ENCODE data around the gene IFNL1. TPM values are rescaled to one million over a fixed set of nuclear protein-coding genes. Genes with fewer than 3 reads are reported as not detected.

IFNL1 gene
- not detected for total RNA-seq

DNA sequence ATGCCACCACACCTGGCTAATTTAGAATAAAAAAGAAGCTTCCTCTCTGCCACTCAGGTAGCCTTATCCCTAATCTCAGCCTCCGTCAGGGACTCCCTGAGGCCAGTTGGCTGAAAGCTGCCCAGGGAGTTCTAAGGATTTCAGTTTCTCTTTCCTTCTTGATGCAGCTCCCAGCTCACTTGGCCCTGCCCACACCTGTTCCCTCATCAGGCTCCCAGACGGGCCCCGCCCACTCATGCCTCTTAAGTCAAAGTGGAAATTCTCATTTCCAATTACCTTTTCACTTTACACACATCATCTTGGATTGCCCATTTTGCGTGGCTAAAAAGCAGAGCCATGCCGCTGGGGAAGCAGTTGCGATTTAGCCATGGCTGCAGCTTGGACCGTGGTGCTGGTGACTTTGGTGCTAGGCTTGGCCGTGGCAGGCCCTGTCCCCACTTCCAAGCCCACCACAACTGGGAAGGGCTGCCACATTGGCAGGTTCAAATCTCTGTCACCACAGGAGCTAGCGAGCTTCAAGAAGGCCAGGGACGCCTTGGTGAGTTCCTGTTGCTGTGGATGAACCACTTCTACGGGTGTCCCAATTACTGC lies at the start of gene IFNL1:
IFNL1 (plus strand) TSS at position 353 of the 591 bp plus-strand sequence; CDS start at position 368, 15 bp downstream.
- TF ChIP-seq, protein P1, sequence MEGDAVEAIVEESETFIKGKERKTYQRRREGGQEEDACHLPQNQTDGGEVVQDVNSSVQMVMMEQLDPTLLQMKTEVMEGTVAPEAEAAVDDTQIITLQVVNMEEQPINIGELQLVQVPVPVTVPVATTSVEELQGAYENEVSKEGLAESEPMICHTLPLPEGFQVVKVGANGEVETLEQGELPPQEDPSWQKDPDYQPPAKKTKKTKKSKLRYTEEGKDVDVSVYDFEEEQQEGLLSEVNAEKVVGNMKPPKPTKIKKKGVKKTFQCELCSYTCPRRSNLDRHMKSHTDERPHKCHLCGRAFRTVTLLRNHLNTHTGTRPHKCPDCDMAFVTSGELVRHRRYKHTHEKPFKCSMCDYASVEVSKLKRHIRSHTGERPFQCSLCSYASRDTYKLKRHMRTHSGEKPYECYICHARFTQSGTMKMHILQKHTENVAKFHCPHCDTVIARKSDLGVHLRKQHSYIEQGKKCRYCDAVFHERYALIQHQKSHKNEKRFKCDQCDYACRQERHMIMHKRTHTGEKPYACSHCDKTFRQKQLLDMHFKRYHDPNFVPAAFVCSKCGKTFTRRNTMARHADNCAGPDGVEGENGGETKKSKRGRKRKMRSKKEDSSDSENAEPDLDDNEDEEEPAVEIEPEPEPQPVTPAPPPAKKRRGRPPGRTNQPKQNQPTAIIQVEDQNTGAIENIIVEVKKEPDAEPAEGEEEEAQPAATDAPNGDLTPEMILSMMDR (IDR thresholded peaks at IDR 0.05; ENCODE audit: low read depth) = no peak

DNA sequence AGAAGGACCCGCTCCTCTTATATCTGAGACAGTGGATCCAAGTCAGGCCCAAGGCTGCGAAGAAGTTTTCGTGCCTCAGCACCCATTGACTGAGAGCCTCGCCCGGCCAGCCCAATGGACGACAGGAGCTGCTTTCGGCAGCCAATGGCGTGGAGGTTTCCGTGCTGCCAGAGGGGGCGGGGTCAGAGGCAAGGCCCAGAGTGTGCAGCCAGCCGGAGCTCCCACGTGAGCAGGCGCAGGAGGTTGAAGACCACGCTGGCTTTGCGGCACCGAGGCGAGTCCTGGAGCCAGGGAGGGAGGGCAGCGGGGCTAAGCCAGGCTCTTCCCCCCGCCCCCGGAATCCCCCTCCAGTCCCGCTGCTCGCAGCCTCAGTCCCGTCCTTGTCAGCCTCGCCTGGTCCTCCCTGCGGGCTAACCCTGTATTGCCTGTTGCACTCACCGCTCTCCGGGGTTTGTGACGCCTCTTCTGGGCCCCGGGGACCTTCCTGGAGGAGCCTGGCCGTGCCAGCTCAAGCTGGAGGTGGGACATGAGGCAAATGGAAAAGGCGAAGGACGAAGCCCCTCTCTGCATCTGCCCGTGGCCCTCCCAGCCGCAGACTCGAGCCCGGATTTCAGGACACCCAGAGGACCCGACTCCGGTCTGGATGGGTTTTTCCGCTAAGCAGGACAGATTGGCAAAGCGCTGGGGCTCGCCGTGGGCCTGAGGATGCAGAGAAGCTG lies 49.1 kb upstream of the IFNL1 start:
- TF ChIP-seq, protein P1 (IDR thresholded peaks at IDR 0.05; ENCODE audit: low read depth) = no peak

DNA sequence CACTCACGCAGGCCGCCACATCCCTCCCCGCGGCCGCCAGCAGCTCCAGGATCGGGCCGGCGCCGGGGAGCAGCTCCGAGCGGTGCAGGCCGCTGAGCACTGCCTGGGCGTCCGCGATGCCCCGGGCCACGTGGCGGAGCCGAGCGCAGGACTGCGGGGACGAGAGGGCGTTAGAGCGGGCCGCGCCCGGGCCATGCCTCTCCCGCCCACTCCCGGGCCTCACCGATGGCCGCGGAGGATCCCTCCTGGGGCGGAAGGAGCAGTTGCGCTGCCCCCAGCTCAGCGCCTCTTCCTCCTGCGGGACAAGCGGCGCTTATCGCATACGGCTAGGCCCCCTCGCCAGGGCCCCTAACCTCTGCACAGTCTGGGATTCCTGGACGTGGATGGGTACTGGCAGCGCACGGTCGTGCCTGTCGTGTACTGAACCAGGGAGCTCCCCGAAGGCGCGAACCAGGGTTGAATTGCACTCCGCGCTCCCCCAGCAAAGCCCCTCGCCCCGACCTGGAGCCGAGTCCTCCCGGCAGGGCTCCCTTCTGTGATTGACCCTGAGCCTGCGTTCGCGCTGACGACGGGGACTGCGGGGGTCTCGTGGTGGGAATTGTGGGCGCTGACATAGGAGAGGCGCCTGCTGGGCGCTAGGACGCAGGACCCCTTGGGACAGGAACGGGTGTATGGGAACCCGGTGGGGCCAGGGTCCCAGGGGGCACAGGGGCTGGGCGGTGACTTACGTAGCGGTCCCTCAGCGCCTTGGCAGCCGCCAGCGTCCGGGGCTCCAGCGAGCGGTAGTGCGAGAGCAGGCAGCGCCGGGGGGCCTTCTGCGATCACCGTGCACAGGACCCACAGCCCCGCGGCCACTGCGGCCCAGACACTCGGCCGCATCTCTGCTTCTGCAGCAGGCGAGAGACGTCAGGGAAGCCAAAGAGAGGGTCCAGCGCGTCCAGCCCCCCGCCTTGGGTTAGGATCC lies 48.2 kb upstream of the IFNL1 start:
- TF ChIP-seq, protein P1 (IDR thresholded peaks at IDR 0.05; ENCODE audit: low read depth) = no peak

DNA sequence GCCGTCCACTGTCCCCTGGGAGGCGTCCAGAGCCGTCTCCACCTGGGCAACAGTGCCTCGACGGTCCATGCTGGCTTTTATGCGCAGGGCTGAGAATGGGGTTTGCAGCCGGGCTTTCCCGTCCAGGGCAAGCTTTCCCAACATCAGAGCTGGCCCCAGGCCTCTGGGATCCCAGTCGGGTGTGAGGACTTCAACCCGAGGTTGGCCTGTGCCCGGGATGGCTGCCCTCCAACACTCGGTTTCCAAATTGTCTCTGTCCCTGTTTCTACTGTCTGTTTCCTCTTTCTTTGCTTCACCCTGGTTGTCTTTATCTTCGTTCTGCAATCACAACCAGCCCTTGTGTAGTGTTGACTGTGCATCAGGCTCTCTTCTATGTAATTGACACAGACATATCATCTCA lies 47.4 kb upstream of the IFNL1 start, which contains the start of gene IFNL4:
IFNL4 (minus strand) TSS at position 51 of the 400 bp plus-strand sequence.
- TF ChIP-seq, protein P1 (IDR thresholded peaks at IDR 0.05; ENCODE audit: low read depth) = no peak

DNA sequence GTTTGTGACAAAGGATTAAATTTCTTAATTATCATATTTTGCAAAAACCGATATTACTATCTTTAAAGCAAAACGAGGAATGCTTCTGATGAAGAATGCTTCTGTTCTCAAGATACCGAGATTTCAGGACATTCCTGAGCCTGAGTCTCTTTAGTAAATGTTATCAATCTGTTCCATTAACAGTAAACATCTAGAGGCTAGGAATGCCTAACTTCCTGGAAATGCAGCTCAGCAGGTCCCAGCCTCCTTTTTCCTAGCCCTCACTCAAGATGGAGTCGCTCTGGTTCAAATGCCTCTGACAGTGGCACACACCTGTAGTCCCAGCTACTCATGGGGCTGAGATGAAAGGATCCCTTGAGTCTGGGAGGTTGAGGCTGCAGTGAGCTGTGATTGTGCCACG lies 45.1 kb upstream of the IFNL1 start:
- TF ChIP-seq, protein P1 (IDR thresholded peaks at IDR 0.05; ENCODE audit: low read depth) = no peak

DNA sequence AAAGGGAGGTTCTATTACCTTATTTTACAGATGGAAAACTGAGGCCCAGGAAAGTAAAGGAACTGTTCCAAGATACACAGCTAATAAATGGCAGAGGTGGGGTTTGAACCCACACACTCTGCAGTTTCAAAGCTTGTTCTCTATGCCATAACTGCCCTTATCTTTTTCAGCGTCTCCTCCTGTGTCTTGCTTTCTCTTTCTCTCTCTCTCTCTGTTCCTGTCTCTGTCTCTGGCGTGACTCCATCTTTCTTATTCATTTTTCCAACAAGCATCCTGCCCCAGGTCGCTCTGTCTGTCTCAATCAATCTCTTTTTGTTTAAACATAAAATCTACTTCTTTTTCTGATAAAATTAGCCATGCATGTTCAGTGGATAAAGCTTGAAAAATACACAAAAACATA lies 44.4 kb upstream of the IFNL1 start:
- TF ChIP-seq, protein P1 (IDR thresholded peaks at IDR 0.05; ENCODE audit: low read depth) = no peak

All from subcutaneous adipose tissue (tissue), 4 donors.